Urothelium cell line (cell line): ENCODE data around the gene SLC44A4.
"Not testable (repeated sequence)": the region's sequence is repeated elsewhere in the genome, so short reads cannot be mapped to it uniquely, and the experiment has no call there.

ENCODE experiments used
- DNase-seq: peaks from one replicate; pipeline ENCODE4 v3.0.0; 2011; ENCODE audit warnings: low spot score, mixed read lengths
- FAIRE-seq: peaks from 2 replicates; lab custom pipeline; 2011; peaks lifted over from hg19 to GRCh38; lab: Jason Lieb, UNC

SLC44A4 gene

DNA sequence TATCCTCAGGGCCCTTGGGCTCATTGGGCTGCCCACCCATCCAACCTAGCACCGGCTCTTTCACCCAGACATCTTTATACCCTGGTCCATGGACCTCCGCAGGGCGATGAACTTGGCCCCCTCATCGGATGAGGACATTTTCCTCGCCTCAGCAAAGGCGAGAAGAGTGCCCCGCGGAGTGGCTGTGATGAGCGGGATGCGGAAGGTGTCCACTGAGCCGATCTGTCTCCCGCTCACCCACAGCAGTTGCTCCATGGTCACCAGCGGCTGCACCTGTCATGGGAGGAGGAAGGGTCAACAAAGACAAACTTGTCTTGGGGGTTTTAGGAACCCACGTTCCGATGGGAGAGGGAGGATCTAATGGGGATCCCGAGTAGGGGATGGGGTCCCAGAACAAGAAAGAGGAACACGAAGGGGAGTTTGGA lies 16.9 kb downstream of the SLC44A4 start:
- FAIRE-seq = no peak
- no peak for DNase-seq

DNA sequence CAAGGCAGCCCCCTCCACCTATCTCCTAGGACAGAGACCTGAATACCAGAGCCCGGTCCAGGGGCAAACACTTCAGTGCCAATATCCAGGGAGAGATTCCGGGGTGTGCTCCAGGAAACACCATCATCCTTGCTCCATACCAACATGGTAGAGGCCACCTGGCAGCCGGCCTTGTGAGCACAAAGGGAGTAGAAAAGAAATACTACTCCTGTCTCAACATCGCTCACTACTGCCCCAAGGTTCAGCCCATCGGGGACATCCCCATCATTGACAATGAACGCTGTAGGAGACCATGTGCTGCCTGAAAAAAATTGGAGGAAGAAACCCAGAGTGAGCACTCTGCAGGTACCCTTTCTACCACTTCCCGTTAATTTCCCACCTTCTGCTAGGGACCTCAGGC lies 17.6 kb downstream of the SLC44A4 start:
- DNase-seq (no peak), FAIRE-seq (no peak)

DNA sequence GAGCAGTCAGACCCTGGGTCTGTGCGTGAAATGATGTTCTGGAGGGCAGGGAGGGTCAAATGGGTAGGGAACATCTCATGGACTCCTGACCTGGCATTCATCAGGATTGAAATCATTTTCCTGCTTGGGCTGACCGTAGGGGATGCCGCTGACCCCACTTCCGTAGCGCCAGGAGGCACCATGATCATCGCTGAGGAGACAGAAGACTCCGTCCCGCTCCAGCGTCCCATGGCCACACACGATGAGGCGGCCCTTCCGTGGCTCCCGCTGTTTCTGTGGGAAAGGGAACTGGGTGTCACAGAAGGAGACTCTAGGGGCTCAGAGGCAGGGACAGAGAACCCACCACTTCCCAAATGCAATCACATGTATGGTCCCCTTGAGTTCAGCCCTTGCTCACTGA lies 18.4 kb downstream of the SLC44A4 start:
- DNase-seq (no peak), FAIRE-seq (no peak)

DNA sequence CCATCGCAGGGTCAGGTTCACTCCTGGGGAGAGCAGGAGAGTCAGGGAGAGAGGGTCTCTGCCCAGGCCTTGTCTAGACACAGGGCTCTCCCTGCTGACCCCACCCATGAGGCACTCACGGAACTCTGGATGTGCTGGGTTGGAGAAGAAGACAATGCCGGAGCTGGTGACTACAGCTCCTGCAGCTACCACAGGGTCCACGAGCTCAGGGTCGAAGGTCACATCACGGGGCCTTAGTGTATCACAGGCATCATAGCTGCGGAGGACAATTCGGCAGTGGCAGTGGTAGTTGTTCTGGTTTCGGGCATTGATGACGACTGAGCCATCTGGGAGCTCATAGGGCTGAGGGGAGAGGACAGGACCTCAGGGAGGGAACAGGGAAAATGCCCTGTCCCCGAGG lies 18.9 kb downstream of the SLC44A4 start:
- FAIRE-seq (no peak), DNase-seq (no peak)

DNA sequence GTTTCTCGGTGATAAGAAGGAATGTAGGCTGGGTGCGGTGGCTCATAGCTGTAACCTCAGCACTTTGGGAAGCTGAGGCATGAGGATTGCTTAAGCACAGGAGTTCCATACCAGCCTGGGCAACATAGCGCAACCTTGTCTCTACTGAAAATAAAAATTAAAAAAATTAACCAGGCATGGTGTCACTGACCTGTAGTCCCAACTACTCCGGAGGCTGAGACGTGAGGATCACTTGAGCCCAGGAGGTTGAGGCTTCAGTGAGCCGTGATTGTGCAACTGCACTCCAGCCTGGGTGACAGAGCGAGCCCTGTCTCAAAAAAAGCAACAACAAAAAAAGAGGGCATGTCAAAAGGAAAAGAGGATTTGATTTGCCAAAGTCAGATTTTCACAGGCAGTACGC lies 20.1 kb downstream of the SLC44A4 start:
- no peak for FAIRE-seq
- no peak for DNase-seq

DNA sequence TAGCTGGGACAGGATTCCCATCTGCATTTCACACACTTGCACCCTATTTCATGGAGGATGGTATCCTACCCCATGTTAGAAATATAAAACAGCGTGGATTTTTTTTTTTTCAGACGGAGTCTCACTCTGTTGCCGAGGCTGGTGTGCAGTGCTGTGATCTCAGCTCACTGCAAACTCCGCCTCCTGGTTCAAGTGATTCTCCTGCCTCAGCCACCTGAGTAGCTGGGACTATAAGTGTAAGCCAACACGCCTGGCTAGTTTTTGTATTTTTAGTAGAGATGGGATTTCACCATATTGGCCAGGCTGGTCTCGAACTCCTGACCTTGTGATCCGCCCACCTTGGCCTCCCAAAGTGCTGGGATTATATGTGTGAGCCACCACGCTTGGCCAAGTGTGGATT lies 21.0 kb downstream of the SLC44A4 start:
- not testable (repeated sequence) for FAIRE-seq, DNase-seq

DNA sequence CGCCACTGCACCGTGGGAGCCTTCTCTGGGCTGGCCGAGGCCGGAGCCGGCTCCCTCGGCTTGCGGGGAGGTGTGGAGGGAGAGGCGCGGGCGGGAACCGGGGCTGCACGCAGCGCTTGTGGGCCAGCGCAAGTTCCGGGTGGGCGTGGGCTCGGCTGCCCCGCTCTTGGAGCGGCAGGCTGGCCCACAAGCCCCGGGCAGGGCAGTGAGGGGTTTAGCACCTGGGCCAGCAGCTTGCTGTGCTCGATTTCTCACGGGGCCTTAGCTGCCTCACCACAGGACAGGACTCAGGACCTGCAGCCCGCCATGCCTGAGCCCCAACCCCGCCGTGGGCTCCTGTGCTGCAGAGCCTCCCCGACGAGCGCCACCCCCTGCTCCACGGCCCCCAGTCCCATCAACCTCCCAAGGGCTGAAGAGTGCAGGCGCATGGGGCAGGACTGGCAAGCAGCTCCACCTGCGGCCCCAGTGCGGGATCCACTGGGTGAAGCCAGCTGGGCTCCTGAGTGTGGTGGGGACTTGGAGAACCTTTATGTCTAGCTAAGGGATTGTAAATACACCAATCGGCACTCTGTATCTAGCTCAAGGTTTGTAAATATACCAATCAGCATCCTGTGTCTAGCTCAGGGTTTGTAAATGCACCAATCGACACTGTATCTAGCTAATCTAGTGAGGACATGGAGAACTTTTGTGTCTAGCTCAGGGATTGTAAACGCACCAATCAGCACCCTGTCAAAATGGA lies 26.6 kb downstream of the SLC44A4 start:
- not testable (repeated sequence) for DNase-seq

DNA sequence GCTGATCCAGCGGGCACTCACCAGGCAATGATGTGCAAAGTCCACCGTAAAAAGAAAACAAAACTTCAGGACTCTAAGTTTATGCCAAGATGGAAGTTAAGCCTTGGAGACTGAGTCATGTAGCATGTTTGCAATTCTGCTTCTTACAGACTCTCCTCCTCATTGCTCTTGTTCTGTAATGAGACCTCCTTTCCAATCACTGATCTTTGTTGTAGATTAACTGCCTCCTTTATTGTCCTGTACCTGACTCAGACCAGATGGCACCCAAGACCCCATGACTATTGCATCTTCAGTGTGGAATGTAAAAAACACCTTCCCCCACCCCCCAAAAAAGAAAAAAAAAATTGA lies 27.3 kb downstream of the SLC44A4 start:
- FAIRE-seq (no peak), DNase-seq (no peak)

More for the DNA sequence above, 26.6 kb downstream of the SLC44A4 start:
- not testable (repeated sequence) for FAIRE-seq

DNA sequence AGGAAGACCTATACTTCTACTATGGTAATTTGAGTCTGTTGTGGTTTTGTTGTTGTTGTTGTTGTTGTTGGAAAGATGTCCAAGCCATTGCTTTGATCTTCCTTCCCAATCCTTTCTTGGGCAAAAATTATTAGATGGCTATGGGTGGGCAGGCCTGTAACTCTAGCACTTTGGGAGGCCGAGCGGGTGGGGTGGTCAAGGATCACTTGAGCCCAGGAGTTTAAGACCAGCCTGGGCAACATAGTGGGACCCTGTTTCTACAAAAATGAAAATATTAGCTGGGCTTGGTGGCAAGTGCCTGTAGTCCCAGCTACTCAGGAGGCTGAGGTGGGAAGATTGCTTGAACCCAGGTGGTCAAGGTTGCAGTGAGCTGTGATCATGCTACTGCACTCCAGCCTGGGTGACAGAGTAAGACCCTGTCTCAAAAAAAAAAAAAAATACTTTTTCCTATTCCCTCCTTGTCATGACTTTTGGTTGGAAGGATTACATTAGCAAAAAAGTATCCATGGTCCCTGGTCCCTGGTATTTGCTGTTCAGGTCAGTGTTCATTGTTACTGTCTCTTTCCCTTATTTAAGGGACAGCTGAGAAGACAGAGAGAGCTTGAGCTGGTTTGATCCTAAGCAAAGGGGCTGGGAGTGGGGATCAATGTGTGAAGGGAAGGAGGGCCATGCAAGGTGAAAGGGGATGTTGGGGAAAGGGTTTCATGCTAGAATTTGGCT lies 27.9 kb downstream of the SLC44A4 start:
- DNase-seq = no peak
- no peak for FAIRE-seq

DNA sequence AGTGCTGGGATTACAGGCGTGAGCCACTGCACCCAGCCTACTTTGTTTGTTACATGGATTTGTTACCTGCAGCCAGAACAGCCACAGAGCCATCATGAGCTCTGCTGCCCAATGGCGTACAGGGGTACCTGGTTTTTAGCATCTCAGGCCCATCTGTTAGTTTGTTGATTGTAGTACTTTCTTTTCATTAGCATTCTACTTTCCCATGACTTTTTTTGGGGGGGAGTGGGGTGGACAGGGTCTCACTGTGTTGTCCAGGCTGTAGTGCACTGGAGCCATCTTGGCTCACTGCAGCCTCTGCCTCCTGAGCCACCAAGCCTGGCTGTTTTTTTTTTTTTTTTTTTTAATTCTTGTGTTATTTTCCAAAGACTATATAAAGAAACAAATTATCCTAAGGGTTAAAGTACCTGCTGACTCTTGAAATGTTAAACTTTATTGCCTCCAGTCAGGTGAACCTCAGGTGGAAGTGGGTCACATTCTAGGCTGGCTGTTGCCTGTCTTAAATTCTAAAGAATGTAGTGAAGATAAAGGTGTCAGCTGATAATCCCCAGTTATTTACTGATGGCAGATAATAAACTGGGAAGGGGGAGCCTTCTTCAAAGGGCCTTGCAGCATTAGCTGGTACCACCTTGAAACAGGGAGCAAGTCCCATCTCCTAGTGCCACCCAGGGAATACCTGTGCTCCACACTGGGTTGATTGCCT lies 31.4 kb downstream of the SLC44A4 start:
- FAIRE-seq (no peak), DNase-seq (no peak)

DNA sequence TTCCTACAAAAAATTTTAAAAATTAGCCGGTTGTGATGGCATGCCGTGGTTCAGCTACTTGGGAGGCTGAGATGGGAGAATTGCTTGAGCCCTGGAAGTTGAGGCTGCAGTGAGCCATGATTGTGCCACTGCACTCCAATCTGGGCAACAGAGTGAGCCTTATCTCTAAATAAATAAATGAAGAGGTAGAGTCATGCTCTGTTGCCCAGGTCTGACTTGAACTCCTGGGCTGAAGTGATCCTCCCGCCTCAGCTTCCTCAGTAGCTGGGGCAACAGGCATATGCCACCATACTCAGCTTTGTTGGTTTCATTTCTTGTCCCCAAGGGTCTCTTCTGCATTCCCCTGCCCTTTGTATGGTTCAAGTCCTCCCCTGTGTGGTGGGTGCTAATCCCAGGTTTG lies 34.3 kb downstream of the SLC44A4 start:
- FAIRE-seq = no peak
- DNase-seq = no peak

DNA sequence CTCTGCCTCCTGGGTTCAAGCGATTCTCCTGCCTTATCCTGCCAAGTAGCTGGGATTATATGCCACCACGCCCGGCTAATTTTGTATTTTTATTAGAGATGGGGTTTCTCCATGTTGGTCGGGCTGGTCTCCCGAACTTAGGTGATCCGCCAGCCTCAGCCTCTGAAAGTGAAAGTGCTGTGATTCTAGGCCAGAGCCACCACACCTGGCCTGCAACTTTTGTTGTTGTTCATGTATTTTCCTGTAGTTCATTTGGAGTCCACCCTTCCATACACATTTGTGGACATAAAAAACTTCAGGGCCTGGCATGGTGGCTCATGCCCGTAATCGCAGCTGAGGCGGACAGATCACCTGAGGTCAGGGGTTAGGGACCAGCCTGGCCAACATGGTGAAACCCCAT lies 36.7 kb downstream of the SLC44A4 start:
- FAIRE-seq (no peak), DNase-seq (no peak)

DNA sequence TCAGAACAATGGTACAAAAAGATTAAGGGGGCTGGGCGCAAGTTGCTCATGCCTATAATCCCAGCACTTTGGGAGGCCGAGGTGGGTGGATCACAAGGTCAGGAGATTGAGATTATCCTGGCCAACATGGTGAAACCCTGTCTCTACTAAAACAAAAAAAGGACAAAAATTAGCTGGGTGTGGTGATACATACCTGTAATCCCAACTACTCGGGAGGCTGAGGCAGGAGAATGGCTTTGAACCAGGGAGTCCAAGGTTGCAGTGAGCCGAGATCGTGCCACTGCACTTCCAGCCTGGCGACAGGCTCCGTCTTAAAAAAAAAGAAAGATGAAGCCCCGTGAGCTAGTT lies 39.0 kb downstream of the SLC44A4 start:
- FAIRE-seq, DNase-seq: not testable (repeated sequence)

DNA sequence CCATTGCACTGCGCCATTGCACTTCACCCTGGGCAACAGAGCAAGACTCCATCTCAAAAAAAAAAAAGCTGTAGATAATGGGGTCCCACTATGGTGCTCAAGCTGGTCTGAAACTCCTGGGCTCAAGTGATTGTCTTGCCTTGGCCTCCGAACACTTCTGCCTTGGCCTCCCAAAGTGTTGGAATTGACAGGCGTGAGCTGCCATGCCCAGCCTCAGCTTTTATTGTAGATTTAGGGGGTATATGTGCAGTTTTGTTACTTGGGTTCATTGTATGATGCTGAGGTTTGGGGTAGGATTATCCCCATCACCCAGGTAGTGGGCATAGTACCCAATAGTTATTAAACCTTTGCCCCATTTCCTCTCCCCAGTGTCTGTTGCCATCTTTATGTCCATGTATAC lies 39.8 kb downstream of the SLC44A4 start:
- FAIRE-seq (no peak), DNase-seq (no peak)

DNA sequence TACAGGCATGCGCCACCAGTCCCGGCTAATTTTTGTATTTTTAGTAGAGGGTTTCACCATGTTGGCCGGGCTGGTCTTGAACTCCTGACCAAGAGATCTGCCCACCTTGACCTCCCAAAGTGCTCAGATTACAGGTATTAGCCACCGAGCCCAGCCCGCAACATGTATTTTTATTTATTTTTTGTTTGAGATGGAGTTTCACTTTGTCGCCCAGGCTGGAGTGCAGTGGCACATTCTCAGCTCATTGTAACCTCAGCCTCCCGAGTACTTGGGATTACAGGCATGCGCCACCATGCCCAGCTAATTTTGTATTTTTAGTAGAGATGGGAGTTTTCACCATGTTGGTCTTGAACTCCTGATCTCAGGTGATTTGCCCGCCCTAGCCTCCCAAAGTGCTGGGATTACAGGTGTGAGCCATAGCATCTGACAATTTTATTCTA lies 40.7 kb downstream of the SLC44A4 start:
- FAIRE-seq, DNase-seq: not testable (repeated sequence)

DNA sequence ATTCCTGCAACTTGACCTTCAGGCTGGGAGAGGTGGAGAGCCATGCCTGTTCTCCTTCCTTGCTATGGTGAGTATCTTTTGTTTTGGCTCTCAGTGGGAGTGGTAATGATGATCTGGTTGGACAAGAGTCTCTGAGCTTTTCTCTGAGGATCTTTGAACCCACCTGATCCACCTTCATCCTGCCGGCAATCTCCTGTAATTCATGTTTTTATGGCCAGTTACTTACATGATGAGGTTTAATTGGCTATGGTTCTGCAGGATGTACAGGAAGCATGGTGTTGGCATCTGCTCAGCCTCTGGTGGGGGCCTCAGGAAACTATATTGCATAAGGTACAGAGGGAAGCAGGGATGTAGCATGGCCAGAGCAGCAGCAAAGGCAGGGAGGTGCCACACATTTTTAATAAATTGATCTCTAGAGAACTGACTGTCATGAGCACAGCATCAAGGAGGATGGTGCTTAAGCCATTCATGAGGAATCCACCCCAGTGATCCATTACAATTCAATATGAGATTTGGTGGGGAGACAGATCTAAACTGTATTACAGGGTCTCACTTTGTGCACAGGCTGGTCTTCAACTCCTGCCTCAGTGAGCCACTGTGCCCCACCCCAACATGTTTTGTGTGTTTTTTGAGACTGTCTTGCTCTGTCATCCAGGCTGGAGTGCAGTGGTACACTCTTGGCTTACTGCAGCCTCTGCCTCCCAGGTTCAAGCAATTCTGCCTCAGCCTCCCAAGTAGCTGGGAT lies 41.3 kb downstream of the SLC44A4 start:
- FAIRE-seq = no peak
- no peak for DNase-seq

DNA sequence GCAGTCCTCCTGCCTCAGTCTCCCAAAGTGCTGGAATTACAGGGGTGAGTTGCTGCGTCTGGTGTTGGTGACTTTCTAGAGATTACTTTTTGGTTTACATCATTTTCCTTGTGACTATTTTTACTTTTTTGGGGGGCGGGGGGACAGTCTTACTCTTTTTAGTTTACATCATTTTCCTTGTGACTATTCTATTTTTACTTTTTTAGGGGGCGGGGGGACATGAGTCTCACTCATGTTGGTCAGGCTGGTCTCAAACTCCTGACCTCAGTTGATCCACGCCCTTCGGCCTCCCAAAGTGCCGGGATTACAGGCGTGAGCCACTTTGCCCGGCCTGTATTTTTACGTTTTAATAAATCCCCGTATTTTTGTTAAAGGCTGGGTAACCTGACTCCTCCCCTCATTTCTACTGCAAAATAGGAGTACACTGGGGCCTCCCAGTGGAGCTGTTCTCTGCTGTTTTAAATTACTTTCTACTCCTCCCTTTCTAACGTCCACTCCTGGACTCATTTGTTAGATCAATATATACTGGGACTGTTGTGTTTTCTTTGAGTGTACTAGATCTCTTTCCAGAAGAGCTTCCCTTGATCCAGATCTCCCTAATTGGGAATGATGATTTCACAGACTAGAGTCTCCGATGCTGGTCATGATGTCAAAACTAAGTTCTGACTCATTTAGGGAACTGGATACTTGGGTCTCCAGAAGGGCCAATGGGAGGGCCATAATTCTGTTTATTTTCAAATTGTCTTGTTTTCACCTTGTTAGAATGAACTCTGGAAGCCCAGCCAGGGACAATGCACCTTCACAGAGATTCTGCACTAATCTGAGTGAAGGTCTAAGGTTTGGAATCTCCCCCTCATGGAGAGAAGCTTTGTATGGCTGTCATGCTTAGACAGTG lies 42.1 kb downstream of the SLC44A4 start:
- DNase-seq (no peak), FAIRE-seq (no peak)

DNA sequence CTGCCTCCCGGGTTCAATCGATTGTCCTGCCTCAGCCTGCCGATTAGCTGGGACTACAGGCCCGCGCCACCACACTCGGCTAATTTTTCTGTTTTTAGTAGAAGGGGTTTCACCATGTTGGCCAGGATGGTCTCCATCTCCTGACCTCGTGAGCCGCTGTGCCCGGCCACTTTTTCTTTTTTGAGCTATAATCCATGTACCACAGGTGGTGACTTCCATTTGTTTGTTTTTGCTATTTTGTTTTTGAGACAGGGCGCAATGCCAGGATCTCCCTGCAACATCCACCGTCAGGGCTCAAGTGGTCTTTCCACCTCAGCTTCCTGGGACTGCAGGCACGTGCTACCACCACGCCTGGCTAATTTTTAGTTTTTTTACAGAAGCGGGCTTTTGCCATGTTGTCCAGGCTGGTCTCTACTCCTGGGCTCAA lies 42.7 kb downstream of the SLC44A4 start:
- DNase-seq (no peak), FAIRE-seq (no peak)

DNA sequence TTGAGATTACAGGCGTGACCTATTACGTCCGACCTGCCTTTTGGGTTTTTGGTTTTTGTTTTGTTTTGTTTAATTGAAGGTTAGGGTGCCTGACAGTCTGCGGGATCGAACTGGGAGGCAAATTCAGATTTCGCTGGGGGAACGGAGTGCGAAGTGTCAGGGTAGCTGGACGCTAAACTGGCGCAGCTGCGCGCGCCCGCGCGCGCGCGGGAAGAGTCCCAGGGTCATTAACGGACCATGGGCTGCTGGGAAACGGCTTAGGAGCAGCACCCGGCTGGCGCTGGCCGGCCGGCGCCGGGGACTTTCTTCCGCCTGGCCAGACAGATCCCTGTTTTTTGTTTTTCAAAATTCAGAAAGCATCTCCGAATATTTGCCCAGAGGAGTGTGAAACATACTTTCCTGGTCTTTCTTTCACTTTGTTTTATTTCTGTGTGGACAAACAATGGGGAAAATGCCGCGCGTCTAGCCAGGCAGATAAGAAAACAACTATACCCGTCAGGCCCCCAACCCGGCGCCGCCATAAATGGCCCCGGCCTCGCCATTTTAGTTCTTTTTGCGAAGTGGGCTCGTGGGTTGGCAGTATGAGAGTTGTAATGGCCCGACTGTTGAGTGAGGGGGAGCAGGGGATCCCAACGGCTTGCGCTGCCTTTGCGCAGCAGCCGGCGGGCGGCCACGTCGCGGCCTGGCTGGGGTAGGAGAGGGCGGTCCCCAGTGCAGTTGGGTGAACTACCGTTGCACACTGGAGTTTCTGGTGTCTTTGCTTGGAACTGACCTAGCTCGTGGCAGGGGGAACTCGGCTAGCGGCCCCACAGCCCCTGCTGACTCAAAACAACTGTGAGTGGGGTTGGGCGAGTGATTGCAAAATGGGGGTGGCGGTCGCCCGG lies 44.2 kb downstream of the SLC44A4 start:
- DNase-seq (peak; percentile 92), FAIRE-seq (no peak)
